Measurements from ENCODE around the gene GTF3A.

Gene GTF3A

GRCh38 chr13:27381601-27382000 lies 42.8 kb upstream of the GTF3A start:
- Mint-ChIP-seq H3K4me1 (no peaks in the 10 kb centered on the region), H3K27ac (no peak overlapping the region), H3K36me3 (ENCODE audit: low read depth) (no peaks in the 10 kb centered on the region), H3K27me3 (ENCODE audit: low read depth) (peaks cover 56% of the 10 kb centered on the region), H3K4me3 (no peak overlapping the region), H3K9me3 (no peaks in the 10 kb centered on the region)
- no peak for TF ChIP-seq CTCF (IDR thresholded peaks at IDR 0.05; ENCODE audit: unreplicated experiment in 3 of 3)

- H3K27ac Mint-ChIP-seq: no peak overlapping the region
- H3K36me3 Mint-ChIP-seq (ENCODE audit: low read depth): no peaks in the 10 kb centered on the region
- H3K27me3 Mint-ChIP-seq (ENCODE audit: low read depth): peaks cover 56% of the 10 kb centered on the region
- H3K9me3 Mint-ChIP-seq: no peaks in the 10 kb centered on the region
- no peaks in the 10 kb centered on the region for H3K4me1 Mint-ChIP-seq
- H3K4me3 Mint-ChIP-seq: no peak overlapping the region
- TF ChIP-seq CTCF (IDR thresholded peaks at IDR 0.05; ENCODE audit: unreplicated experiment in 3 of 3): no peak
Observed at GRCh38 chr13:27383104-27383921, 41.1 kb upstream of the GTF3A start.

GRCh38 chr13:27384285-27384684 lies 40.1 kb upstream of the GTF3A start:
- H3K4me1 Mint-ChIP-seq: no peaks in the 10 kb centered on the region
- H3K4me3 Mint-ChIP-seq: no peak overlapping the region
- TF ChIP-seq CTCF (IDR thresholded peaks at IDR 0.05; ENCODE audit: unreplicated experiment in 3 of 3): no peak
- H3K27ac Mint-ChIP-seq: no peak overlapping the region
- H3K36me3 Mint-ChIP-seq (ENCODE audit: low read depth): no peaks in the 10 kb centered on the region
- H3K27me3 Mint-ChIP-seq (ENCODE audit: low read depth): peaks cover 56% of the 10 kb centered on the region
- H3K9me3 Mint-ChIP-seq: no peaks in the 10 kb centered on the region

GRCh38 chr13:27388241-27388640 lies 36.2 kb upstream of the GTF3A start:
- peaks cover 26% of the 10 kb centered on the region for H3K27me3 Mint-ChIP-seq (ENCODE audit: low read depth)
- H3K36me3 Mint-ChIP-seq (ENCODE audit: low read depth): no peaks in the 10 kb centered on the region
- H3K27ac Mint-ChIP-seq: no peak overlapping the region

GRCh38 chr13:27389891-27390290 lies 34.5 kb upstream of the GTF3A start:
- no peak for TF ChIP-seq CTCF (IDR thresholded peaks at IDR 0.05; ENCODE audit: unreplicated experiment in 3 of 3)
- no peak overlapping the region for H3K4me3 Mint-ChIP-seq
- peaks cover 17% of the 10 kb centered on the region for H3K27me3 Mint-ChIP-seq (ENCODE audit: low read depth)
- no peaks in the 10 kb centered on the region for H3K36me3 Mint-ChIP-seq (ENCODE audit: low read depth)
- H3K4me1 Mint-ChIP-seq: no peaks in the 10 kb centered on the region
- H3K9me3 Mint-ChIP-seq: no peaks in the 10 kb centered on the region
- H3K27ac Mint-ChIP-seq: no peak overlapping the region

More at GRCh38 chr13:27388241-27388640, 36.2 kb upstream of the GTF3A start:
- no peaks in the 10 kb centered on the region for H3K9me3 Mint-ChIP-seq
- no peak overlapping the region for H3K4me3 Mint-ChIP-seq
- no peaks in the 10 kb centered on the region for H3K4me1 Mint-ChIP-seq
- TF ChIP-seq CTCF (IDR thresholded peaks at IDR 0.05; ENCODE audit: unreplicated experiment in 3 of 3): no peak

- H3K27me3 Mint-ChIP-seq (ENCODE audit: low read depth): peaks cover 17% of the 10 kb centered on the region
- no peak overlapping the region for H3K27ac Mint-ChIP-seq
- no peaks in the 10 kb centered on the region for H3K9me3 Mint-ChIP-seq
- no peak overlapping the region for H3K4me3 Mint-ChIP-seq
- TF ChIP-seq CTCF (IDR thresholded peaks at IDR 0.05; ENCODE audit: unreplicated experiment in 3 of 3): no peak
- no peaks in the 10 kb centered on the region for H3K36me3 Mint-ChIP-seq (ENCODE audit: low read depth)
- H3K4me1 Mint-ChIP-seq: peaks cover 5% of the 10 kb centered on the region
Observed at GRCh38 chr13:27391471-27391870, 32.9 kb upstream of the GTF3A start.

All from nephron (organoid).